NCI-H2107 treated with DMSO at 0.1 percent for 48 hours (cell line): ENCODE results near the gene SMAD3.

Experiments
- DNase-seq: peaks from one replicate; lab custom pipeline; 2025; ENCODE audit not compliant: unreplicated experiment; lab: John Stamatoyannopoulos, UW

The SMAD3 gene

DNA sequence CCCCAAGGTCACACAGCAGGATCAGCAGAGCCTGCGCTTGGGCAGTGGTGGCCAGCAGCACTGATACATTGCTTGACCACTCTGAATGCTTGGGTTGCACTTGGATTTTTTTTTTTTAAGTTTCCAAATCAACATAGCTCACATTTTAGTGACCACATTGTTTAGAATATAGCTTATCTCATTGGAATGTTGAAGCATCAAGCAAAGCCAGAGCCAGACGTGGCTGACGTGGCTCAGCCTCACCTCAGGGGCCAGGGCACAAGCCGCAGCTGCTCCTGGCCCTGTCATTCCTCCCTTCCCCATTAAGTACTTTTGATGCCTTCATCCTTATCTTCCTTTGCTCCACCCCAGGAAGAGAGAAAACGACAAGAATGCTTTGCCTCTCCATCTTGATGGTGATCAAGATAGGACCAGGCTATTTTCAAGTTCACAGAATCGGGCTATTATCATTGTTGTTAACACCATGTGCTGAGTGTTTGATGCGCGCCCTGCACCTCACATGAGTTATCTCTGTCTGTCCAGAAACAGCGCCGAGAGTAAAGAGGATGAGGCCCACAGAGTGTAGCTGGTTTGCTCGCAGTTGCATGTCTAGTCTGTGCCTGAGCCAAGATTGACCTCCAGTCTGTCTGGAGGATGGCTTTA lies 113.3 kb downstream of the SMAD3 start:
- no peak for DNase-seq

DNA sequence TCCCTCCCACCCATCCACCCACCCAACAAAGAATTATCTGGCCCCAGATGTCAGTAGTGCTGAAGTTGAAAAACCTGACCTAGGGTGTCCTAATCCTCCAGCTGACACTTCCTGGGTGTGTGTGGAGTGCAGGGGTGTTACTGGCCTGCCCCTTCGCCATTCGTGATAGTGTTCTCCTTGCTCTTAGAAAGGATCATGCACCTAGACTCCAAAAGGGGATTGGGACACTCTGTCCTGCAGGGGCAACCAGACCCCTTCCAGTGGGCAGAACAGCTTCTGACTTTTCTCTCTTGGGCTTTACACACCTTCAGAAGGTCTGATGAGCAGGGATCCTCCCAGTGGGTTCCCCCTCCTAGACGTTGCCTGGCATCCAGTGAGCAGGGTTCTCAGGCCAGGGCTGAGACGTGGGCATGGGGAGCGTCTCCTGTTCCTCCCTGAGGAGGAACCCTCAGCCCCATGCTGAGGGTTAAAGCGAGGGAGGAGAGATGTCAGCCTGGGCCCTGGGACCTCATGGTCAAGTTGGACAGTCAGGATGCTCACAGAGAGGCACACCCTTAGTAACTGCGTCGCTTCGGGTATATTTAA lies 114.1 kb downstream of the SMAD3 start:
- DNase-seq = no peak

DNA sequence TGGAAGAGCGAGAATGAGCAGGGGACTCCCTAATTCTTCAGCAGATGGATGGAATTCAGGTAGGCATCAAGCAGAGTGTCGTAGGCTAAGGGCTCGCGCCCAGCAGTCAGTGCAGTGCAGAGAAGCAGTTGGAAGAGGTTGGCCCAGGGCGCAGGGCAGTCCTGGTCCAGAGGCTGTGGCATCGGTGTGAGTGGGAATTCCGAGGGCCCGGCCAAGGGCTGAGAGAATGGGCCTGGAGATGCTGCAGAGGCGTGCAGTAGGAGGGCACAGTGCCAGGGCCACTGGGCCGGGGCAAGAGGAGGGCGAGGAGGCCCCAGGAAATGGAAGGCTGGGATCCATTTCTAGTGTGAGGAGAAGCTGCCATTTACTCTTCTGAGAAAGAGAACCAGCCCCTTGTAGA lies 114.6 kb downstream of the SMAD3 start:
- DNase-seq = no peak

DNA sequence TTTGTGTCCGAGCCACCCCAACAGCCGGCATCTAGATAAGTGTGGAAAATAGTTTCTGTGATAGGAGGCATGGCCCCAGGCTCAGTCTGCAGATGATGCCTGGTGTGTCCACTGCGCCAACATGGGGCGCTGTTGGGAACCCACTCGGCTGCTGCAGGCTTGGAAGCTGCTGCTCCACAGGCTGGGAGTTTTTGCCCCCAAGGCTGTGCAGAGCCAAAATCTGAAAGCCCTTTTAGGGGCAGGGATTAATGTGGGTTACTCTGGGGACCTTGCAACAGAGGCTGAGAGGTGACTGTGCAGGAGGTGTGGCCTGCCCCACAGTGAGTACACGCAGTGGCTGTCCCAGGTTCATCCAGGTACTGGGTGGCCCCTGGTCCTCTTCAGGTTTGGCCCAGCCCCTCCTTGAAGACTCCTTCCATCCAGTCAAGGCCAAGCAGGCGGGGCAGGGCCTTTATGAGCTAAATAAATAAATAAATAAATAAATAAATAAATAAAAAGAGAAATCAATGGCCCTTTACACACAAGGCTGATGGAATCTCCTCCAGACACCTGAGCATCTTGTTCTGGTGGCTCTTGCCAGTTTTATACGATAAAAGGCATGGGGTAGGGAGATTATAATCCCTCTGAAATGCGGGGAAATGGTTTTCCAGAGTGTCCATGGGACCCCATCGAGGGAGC lies 115.3 kb downstream of the SMAD3 start:
- DNase-seq = no peak

DNA sequence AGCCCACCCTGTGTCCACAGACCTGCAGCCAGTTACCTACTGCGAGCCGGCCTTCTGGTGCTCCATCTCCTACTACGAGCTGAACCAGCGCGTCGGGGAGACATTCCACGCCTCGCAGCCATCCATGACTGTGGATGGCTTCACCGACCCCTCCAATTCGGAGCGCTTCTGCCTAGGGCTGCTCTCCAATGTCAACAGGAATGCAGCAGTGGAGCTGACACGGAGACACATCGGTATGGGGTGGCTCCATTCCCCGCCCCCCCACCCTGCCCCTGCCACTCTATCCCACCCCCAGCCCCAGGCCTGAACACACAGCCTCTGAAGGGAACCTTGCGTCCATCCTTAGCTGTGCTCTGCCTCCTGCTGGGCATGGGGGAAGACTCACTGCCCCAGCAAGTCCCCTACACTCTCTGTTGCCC lies 115.8 kb downstream of the SMAD3 start:
- no peak for DNase-seq

DNA sequence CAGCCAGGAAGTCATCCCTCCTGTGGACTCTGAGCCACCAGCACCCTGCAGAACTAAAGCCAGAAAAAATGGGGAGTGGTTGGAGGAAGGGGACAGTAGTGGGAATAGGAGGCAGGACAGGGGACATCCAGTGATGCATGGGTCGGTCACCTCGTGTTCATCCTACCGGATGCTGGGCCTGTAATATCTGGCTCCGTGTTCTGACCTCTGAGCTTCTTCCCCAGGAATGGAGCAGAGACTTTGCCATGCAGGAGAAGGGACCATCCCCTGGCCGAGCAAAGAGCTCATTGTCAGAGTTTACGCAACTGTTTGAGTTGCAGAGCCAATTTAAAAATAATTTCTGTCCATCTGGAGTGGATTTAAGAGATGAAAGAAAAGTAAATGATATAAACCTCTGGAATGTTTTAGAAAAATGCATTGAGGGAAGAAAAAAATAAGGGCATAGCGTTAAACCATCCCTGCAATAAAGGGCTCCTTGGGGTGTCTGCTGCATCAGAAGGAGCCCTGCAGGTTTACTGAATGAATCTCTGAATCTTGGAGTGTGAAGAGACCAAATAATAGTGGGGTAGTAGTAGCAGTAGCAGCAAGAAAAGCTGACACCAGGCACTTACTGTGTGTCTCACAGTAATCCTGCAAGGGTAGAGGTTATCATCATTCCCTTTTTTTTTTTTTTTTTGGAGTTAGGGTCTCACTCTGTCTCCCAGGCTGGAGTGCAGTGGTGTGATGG lies 118.2 kb downstream of the SMAD3 start:
- no peak for DNase-seq

DNA sequence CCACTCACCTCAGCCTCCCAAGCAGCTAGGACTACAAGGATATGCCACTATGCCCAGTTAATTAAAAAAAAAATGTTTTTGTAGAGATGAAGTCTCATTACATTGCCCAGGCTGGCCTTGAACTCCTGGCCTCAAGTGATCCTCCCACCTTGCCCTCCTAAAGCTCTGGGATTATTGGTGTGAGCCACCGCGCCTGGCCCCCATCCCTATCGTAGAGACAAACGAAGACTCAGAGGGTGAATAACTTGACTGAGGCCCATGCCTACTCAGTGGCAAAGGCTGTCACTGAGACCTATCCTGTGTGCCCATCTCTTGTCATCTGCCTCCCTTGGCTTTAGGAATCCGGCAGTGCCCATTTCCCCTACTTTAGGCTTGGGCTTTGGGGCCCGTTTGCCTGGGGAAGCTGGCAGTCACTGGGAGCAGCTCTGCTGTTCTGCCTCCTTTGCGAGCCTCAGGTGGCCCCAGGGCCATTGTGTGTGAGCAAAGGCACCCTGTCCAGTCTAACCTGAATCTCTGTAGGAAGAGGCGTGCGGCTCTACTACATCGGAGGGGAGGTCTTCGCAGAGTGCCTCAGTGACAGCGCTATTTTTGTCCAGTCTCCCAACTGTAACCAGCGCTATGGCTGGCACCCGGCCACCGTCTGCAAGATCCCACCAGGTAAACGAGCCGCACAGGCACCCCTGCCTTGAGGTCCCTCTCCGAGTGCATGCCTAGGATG lies 119.0 kb downstream of the SMAD3 start:
- DNase-seq = no peak

DNA sequence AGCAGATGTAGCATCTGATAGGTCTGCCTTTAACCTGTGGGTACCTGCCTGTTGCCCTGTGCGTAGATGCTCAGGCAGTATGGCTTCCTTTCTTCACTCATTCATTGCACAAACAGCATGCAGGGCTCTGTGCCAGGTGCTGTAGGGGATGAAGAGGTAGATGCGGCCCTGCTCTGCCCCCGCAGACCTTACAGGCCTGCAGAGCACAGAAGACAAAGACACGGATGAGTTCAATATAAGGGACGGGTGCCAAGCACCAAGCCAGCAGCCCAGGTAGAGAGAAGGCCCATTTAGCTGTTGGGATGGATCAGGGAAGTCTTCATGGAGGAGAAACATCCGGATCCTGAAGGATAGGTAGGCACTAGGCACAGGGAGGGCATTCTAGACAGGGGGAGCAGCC lies 119.6 kb downstream of the SMAD3 start:
- DNase-seq = no peak

DNA sequence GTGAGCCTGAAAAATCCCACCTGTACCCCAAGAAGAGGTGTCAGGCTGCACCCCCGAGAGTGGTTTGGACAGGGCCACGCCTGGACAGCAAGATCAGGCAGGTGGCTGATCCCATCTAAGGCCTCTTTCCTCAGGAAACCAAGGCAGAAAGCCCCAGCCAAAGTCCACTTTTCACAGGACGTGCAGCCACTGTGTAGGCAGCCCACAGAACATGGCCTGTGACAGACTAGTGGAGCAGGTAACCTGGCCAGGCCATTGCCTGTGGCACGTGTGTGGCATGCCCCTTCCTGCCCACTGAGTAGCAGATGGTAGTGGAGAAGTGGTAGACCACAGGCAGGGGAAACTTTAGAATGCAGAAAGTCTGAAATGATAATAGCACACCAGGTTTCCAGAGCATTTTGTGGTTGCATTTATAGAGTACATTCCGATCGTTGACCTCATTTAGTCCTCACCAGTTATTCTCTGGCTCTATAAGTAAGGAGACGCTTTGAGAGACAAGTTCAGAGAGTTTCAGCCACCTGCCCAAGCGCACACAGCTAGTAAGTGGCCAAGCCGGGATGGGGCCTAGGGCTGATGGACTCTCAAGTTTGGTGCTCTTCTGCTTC lies 120.3 kb downstream of the SMAD3 start:
- peak; percentile 68 for DNase-seq

DNA sequence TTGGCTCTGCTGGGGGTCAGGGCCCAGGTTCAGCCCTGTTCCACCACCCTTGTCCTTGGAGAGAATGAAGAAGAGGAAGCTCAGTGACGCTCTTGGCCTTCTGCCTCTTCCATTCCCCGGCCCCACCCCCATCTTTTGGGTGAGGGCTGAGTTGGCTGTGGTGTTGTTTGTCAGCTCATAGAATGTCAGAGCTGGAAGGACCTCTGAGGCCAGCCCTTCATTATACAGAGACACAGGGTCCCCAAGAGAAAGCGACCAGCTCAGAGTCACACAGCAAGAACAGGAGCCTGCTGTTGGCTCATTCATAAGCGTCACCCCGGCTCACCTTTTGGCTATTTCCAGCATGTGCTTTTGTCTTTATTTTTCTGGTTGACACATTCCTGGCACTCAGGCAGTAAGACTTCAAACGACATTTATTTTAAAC lies 120.8 kb downstream of the SMAD3 start:
- no peak for DNase-seq

DNA sequence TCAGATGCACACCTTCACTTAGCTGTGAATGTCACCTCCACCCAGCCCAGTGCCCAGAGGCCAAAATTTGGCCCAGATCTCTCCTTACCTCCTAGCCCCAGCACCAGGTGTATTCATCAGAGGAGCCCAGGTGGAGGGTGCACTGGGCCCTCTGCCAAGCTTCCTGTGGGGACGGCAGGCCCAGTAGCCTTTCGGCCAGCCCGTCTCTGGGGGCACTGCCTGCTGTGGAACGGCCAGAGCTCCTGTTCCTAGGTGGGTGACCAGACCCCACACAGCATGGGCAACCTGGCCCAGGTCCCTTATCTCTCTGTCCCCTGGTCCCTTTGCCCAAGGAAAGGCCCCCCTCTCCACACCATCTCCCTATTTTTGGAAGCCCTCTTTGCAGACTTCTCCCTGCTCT lies 121.3 kb downstream of the SMAD3 start:
- DNase-seq = no peak

DNA sequence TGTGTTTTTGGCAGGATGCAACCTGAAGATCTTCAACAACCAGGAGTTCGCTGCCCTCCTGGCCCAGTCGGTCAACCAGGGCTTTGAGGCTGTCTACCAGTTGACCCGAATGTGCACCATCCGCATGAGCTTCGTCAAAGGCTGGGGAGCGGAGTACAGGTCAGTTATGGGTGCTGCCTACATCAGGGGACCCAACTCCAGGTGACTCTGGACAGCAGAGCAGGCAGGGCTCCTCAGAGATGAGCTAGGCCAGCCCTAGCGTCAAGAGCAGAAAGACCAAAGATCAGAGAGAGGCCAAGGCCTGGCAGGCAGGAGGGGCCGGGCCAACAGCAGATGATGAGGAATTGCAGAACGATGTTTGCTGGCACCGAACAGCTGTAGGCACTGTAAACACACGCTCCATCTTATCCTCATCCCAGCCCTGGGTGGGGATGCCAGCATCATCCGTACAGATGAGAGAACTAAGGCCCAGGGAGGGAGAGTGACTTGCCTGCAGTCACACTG lies 122.0 kb downstream of the SMAD3 start:
- no peak for DNase-seq

DNA sequence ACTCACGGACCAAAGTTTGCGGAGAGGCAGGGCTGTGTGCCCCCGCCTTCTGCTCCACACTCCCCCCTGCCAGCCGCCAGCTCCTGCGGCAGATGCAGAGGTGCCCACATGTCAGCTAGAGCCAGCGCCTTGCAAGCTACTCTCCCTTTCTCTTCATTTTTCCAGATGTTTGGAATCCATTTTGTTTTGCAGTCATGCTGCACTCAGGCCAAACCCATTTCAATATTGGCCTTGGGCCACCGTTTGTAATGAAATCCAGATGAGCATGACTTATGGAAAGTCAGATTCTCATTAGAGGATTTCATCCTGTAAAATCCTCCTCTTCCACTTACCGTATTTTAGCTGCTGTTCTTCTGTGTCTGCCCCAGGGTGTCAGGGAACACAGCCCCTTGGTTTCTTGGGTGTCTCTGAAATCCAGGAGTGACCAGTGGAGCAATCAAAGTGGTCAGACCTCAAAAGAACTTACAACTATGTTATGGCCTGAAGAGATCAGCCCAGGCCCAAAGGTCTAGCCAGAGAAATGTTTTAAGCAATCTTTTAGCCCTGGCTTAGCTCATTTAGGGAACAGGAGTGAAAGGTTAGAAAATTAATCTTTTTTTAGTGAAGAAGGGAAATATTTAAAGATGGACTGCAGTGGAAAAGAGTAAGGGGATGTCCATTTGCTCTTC lies 123.3 kb downstream of the SMAD3 start:
- no peak for DNase-seq

DNA sequence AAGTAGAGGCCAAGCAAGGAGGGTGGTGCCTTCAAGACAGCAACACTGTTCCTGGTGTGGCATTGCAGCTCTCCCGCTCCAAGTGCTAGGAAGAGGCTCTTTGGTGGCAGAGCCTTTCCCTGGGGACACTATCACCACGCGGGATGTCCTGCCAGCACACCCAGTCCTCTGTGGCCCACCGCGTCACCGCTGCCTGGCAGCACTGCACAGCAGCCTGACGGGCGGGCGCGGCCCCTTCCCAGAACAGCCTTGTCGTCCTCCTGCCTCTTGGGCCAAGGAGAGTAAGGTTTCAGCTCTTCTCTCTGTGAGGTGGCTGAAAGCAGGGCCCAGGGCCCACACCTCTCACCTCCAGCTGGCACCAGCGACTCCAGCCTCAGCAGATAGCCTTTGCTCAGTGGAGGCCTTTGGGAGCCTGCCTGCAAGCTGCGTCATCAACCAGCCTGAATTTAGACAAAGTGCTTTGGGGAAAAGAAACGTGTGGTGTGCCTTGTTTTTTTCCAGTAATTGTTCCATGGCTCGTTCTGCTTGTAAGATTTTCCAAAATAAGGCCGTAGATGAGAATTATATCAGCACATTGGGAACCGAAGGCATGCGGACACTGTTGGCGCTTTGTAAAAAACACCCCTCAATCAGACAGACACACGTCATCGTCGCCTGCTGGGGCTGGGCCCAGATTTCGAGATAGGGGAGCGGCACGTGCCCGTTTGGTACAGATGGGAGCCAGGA lies 124.1 kb downstream of the SMAD3 start:
- no peak for DNase-seq

DNA sequence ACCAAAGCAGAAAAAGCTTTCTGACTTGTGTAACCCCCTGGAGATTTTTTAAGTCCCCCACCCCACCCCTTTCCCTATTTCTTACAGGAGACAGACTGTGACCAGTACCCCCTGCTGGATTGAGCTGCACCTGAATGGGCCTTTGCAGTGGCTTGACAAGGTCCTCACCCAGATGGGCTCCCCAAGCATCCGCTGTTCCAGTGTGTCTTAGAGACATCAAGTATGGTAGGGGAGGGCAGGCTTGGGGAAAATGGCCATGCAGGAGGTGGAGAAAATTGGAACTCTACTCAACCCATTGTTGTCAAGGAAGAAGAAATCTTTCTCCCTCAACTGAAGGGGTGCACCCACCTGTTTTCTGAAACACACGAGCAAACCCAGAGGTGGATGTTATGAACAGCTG lies 124.9 kb downstream of the SMAD3 start:
- no peak for DNase-seq

DNA sequence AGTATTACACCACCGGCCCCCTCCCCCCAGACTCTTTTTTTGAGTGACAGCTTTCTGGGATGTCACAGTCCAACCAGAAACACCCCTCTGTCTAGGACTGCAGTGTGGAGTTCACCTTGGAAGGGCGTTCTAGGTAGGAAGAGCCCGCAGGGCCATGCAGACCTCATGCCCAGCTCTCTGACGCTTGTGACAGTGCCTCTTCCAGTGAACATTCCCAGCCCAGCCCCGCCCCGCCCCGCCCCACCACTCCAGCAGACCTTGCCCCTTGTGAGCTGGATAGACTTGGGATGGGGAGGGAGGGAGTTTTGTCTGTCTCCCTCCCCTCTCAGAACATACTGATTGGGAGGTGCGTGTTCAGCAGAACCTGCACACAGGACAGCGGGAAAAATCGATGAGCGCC lies 125.4 kb downstream of the SMAD3 start:
- no peak for DNase-seq

DNA sequence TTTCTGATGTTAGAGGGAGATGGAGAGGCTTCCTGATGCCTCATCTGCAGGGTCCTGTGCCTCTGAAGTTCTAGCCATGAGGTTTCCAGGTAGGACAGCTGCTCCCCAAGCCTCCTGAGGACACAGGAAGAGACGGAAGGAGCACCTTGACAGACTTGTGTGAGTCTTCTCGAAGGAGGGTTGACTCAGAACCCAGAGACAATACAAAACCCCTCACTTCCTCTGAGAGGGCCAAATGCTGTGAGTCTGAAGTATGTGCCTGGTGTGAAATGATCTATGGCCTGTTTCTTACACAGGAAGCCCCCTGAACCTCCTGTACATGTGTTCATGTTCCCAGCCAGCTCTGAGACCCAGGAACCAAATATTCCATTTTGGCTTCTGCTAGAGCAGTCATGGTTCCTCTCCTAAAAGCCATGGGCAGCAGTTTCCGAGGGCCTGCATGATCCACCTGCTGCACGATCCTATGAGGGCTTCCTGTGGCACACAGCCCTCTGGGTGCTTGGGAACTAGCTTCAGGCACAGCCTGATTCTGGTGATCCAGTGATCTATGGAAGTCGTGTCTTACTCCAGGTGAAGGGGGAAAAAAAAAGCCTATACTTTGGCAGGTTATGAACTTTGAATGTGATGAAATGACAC lies 126.9 kb downstream of the SMAD3 start:
- no peak for DNase-seq

DNA sequence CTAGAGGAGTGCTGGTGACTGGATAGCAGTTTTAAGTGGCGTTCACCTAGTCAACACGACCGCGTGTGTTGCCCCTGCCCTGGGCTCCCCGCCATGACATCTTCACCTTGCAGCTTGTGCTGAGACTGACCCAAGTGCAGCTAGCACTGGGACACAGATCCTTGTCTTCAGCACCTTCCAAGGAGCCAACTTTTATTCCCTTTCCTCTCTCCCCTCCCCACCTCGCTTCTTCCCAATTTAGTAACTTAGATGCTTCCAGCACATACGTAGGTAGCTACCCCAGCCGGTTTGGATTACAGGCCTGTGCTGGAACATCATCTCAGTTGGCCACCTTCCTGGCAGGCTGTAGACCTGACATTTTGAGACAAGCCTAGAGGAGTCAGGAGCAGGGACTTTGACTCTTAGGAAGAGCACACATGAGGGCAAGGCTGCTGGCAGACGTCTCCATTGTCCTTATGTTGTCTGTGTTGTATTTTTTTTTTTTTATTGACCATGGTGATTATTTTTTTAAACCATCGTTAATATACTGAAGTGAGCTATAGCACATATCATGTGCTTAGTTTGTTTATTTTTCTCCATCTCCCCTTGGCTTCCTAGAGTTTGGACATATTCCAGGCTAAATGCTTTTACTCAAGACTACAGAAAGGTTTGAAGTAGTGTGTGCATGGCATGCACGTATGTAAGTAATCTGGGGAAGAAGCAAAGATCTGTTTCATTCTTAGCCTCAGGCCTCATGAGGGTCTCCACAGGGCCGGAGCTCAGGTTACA lies 128.0 kb downstream of the SMAD3 start:
- DNase-seq = no peak
